GM18909 (cell line): ENCODE results near the gene B3GNT3.
"Not testable (repeated sequence)": the region's sequence is repeated elsewhere in the genome, so short reads cannot be mapped to it uniquely, and the experiment has no call there.

Source experiments
- ATAC-seq: cut with Tn5 transposase; IDR thresholded peaks from one replicate; pipeline ENCODE4 v1.9.1; 2021; ENCODE audit warnings: mild to moderate bottlenecking; ENCODE audit not compliant: unreplicated experiment, poor library complexity

Gene B3GNT3

GRCh38 chr19:17765069-17765618 lies 29.8 kb upstream of the B3GNT3 start:
- no peak for ATAC-seq

GRCh38 chr19:17766543-17767131 lies 28.3 kb upstream of the B3GNT3 start:
- no peak for ATAC-seq

GRCh38 chr19:17767559-17767958 lies 27.4 kb upstream of the B3GNT3 start:
- no peak for ATAC-seq

GRCh38 chr19:17770613-17771012 lies 24.3 kb upstream of the B3GNT3 start:
- no peak for ATAC-seq

GRCh38 chr19:17772172-17772571 lies 22.8 kb upstream of the B3GNT3 start:
- ATAC-seq: no peak

GRCh38 chr19:17775245-17775927 lies 19.6 kb upstream of the B3GNT3 start:
- no peak for ATAC-seq

- peak; percentile 67 for ATAC-seq
Measured at GRCh38 chr19:17775991-17776803, 18.7 kb upstream of the B3GNT3 start.

- ATAC-seq: not testable (repeated sequence)
Measured at GRCh38 chr19:17777840-17778239, 17.1 kb upstream of the B3GNT3 start.

GRCh38 chr19:17778251-17778967 lies 16.5 kb upstream of the B3GNT3 start:
- no peak for ATAC-seq

GRCh38 chr19:17778968-17779929 lies 15.7 kb upstream of the B3GNT3 start:
- ATAC-seq: no peak

- no peak for ATAC-seq
Measured at GRCh38 chr19:17780781-17781180, 14.2 kb upstream of the B3GNT3 start.

- ATAC-seq: not testable (repeated sequence)
Measured at GRCh38 chr19:17783721-17784120, 11.2 kb upstream of the B3GNT3 start.

- no peak for ATAC-seq
Measured at GRCh38 chr19:17784201-17785008, 10.5 kb upstream of the B3GNT3 start.

- no peak for ATAC-seq
Measured at GRCh38 chr19:17787274-17787913, 7.5 kb upstream of the B3GNT3 start.

GRCh38 chr19:17788632-17789031 lies 6.3 kb upstream of the B3GNT3 start:
- no peak for ATAC-seq

GRCh38 chr19:17790059-17790780 lies 4.7 kb upstream of the B3GNT3 start:
- ATAC-seq: no peak

- ATAC-seq: no peak
Measured at GRCh38 chr19:17794412-17794730, 567 bp upstream of the B3GNT3 start.

GRCh38 chr19:17795495-17795856 lies 538 bp downstream of the B3GNT3 start:
- ATAC-seq: no peak
